HEK293 (cell line): ENCODE measurements around the gene WDR45B.

Experiments used
- CTCF ChIA-PET: fragments of 350-600 bp; formaldehyde crosslinking; extraction: SDS; loops from one replicate; lab custom pipeline; 2021; ENCODE audit warnings: antibody characterized with exemption; lab: Yijun Ruan, JAX
- POLR2A ChIA-PET: fragments of 300-600 bp; formaldehyde crosslinking; extraction: SDS; loops from one replicate; lab custom pipeline; 2020; ENCODE audit warnings: antibody characterized with exemption, inconsistent platforms; lab: Yijun Ruan, JAX
- H3K27ac ChIP-seq: fragments of 200-500 bp; sonication (Bioruptor generic); 2 replicates; pipeline ENCODE4 v1.5.1; 2014; ENCODE audit warnings: low read depth, low read length, control low read depth, inconsistent platforms; ENCODE audit errors: extremely low read depth
- H3K36me3 ChIP-seq, 2 experiments: fragments of 200-500 bp in 1 of 2; sonication (Bioruptor generic) in 1 of 2; 1 replicate in 1 of 2; 2 replicates in 1 of 2; pipeline ENCODE4 v1.5.1; 2014 to 2017; ENCODE audit warnings: inconsistent platforms in 2 of 2, low read length in 2 of 2; ENCODE audit not compliant: control insufficient read depth in 2 of 2, insufficient read depth in 1 of 2
- H3K4me1 ChIP-seq: fragments of 200-500 bp; sonication (Bioruptor generic); 2 replicates; pipeline ENCODE4 v1.5.1; 2014; ENCODE audit warnings: mild to moderate bottlenecking, low read length, inconsistent platforms; ENCODE audit not compliant: control insufficient read depth, insufficient read depth
- H3K4me3 ChIP-seq: 2 replicates; pipeline ENCODE4 v1.5.1; 2011; ENCODE audit warnings: low read depth, mild to moderate bottlenecking, control low read depth, low read length, moderate library complexity
- H3K9me3 ChIP-seq: fragments of 200-500 bp; sonication (Bioruptor generic); 2 replicates; pipeline ENCODE4 v1.5.1; 2014; ENCODE audit warnings: low read depth, low read length, inconsistent platforms; ENCODE audit not compliant: control insufficient read depth, insufficient read depth
- KLF7 ChIP-seq: fragments of 450-650 bp; formaldehyde crosslinking; IDR thresholded peaks from 2 replicates; pipeline ENCODE4 v1.5.1; 2016; ENCODE audit warnings: missing biosample characterization, missing genetic modification characterization, borderline replicate concordance
- MEIS1 ChIP-seq: sonication (generic); formaldehyde crosslinking; IDR thresholded peaks from 2 replicates; pipeline ENCODE4 v1.8.1; 2022; ENCODE audit warnings: missing genetic modification reagents, mild to moderate bottlenecking, borderline replicate concordance
- SCRT2 ChIP-seq: fragments of 450-650 bp; formaldehyde crosslinking; IDR thresholded peaks from 2 replicates; pipeline ENCODE4 v1.5.1; 2016; ENCODE audit warnings: missing biosample characterization, missing genetic modification characterization
- SP7 ChIP-seq: fragments of 450-650 bp; formaldehyde crosslinking; IDR thresholded peaks from 2 replicates; pipeline ENCODE4 v1.5.1; 2016; ENCODE audit warnings: missing biosample characterization, missing genetic modification characterization
- TCF7L2 ChIP-seq: IDR thresholded peaks from 2 replicates; pipeline ENCODE4 v1.6.1; 2011; ENCODE audit warnings: low read depth, mild to moderate bottlenecking, inconsistent platforms, low read length, moderate library complexity, borderline replicate concordance
- ZNF138 ChIP-seq: fragments of 450-650 bp; formaldehyde crosslinking; IDR thresholded peaks from 2 replicates; pipeline ENCODE4 v1.5.1; 2016; ENCODE audit warnings: missing biosample characterization, missing genetic modification characterization, borderline replicate concordance
- ZNF155 ChIP-seq: fragments of 450-650 bp; formaldehyde crosslinking; IDR thresholded peaks from 2 replicates; pipeline ENCODE4 v1.5.1; 2016; ENCODE audit warnings: missing biosample characterization, missing genetic modification characterization
- ZNF404 ChIP-seq: fragments of 450-650 bp; formaldehyde crosslinking; IDR thresholded peaks from 2 replicates; pipeline ENCODE4 v1.5.1; 2017; ENCODE audit warnings: missing biosample characterization, missing genetic modification characterization
- ZNF549 ChIP-seq: fragments of 450-650 bp; IDR thresholded peaks from 2 replicates; pipeline ENCODE4 v1.5.1; 2018; ENCODE audit warnings: missing biosample characterization, missing genetic modification characterization, mild to moderate bottlenecking, inconsistent platforms, moderate library complexity
- ZNF621 ChIP-seq: fragments of 450-650 bp; formaldehyde crosslinking; IDR thresholded peaks from 2 replicates; pipeline ENCODE4 v1.5.1; 2017; ENCODE audit warnings: missing biosample characterization, missing genetic modification characterization
- ZNF664 ChIP-seq: fragments of 450-650 bp; formaldehyde crosslinking; IDR thresholded peaks from 2 replicates; pipeline ENCODE4 v1.5.1; 2016; ENCODE audit warnings: missing biosample characterization, missing genetic modification characterization
- ZNF677 ChIP-seq: fragments of 450-650 bp; IDR thresholded peaks from 2 replicates; pipeline ENCODE4 v1.5.0; 2018; ENCODE audit warnings: missing biosample characterization, mild to moderate bottlenecking, missing genetic modification characterization, moderate library complexity
- ZNF76 ChIP-seq: fragments of 450-650 bp; formaldehyde crosslinking; IDR thresholded peaks from 2 replicates; pipeline ENCODE4; 2016; ENCODE audit warnings: low read depth, missing biosample characterization, missing genetic modification characterization, borderline replicate concordance
- ZNF768 ChIP-seq: fragments of 450-650 bp; formaldehyde crosslinking; IDR thresholded peaks from 2 replicates; pipeline ENCODE4 v1.5.1; 2018; ENCODE audit warnings: missing biosample characterization, mild to moderate bottlenecking, missing genetic modification characterization
- ZNF791 ChIP-seq: fragments of 450-650 bp; formaldehyde crosslinking; IDR thresholded peaks from 2 replicates; pipeline ENCODE4 v1.5.1; 2016; ENCODE audit warnings: missing biosample characterization, missing genetic modification characterization
- TF ChIP-seq, protein P1 (sequence below): fragments of 450-650 bp; formaldehyde crosslinking; IDR thresholded peaks from 2 replicates; pipeline ENCODE4 v1.5.1; 2016; ENCODE audit warnings: missing biosample characterization, missing genetic modification characterization
- TF ChIP-seq, protein P2 (sequence below): fragments of 450-650 bp; formaldehyde crosslinking; optimal IDR thresholded peaks from 2 replicates; pipeline ENCODE3; 2016; ENCODE audit warnings: missing biosample characterization, mild to moderate bottlenecking, missing genetic modification characterization
- TF ChIP-seq, protein P3 (sequence below): fragments of 450-650 bp; formaldehyde crosslinking; IDR thresholded peaks from 2 replicates; pipeline ENCODE4 v1.5.1; 2017; ENCODE audit warnings: missing biosample characterization, missing genetic modification characterization

Gene WDR45B

DNA sequence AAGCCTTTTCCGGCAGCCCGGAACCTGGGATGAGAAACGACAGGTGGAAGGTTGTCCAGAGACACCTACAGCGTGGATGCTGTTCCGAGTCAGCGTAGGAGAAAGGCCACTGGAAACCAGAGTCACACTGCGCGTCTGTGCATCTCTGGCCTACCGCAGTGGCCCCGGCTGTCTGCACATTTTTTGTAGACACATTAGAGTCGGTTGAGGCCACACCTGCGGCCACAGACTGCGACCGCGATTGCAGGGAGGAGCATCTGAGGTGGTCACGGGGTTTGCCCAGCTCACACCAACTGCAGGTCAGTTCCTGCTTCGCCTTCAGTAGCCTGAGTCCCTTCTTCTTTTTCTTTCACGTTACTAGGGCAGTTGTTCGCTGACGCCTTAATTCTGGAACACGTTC lies 52.4 kb downstream of the WDR45B start:
- no peak for TF ChIP-seq ZNF677 (tag by site-specific recombination)
- peak; percentile 46 for TF ChIP-seq SCRT2
- no peak for TF ChIP-seq ZNF664 (tag by site-specific recombination)
- TF ChIP-seq ZNF155 (tag by site-specific recombination) = no peak
- Histone ChIP-seq H3K27ac (no peak overlapping the region), H3K36me3 (peaks cover 18 to 86% of the 10 kb centered on the region in 2 experiments; a peak in 2 of 3 replicates), H3K9me3 (no peaks in the 10 kb centered on the region), H3K4me1 (peaks cover 4% of the 10 kb centered on the region), H3K4me3 (no peak overlapping the region)
- POLR2A ChIA-PET = no interaction called here
- CTCF ChIA-PET = no interaction called here

DNA sequence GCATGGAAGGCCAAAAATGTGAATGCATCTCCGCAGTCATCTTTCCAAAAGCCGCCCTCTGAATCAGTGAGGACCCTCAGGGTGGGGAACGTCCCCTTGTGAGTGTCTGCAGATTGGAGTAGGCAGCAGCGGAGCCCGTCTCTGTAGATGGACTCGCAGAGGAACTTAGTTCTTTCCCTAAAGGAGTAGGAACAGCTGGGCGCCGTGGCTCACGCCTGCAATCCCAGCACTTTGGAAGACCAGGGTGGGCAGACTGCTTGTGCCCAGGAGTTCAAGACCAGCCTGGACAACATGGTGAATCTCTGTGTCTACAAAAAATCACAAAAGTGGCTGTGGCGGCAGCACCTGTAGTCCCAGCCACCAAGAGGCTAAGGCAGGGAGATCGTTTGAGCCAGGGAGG lies 53.7 kb downstream of the WDR45B start:
- Histone ChIP-seq H3K36me3 (peaks cover 22 to 86% of the 10 kb centered on the region in 2 experiments; a peak in 2 of 3 replicates), H3K4me1 (peaks cover 4% of the 10 kb centered on the region), H3K4me3 (no peak overlapping the region), H3K27ac (no peak overlapping the region), H3K9me3 (no peaks in the 10 kb centered on the region)
- ChIA-PET CTCF (no interaction called here), POLR2A (no interaction called here)
- TF ChIP-seq ZNF76 (tag by site-specific recombination) = no peak
- TF ChIP-seq MEIS1 (CRISPR knock-in tag) = no peak
- no peak for TF ChIP-seq ZNF621
- TF ChIP-seq, protein P1, sequence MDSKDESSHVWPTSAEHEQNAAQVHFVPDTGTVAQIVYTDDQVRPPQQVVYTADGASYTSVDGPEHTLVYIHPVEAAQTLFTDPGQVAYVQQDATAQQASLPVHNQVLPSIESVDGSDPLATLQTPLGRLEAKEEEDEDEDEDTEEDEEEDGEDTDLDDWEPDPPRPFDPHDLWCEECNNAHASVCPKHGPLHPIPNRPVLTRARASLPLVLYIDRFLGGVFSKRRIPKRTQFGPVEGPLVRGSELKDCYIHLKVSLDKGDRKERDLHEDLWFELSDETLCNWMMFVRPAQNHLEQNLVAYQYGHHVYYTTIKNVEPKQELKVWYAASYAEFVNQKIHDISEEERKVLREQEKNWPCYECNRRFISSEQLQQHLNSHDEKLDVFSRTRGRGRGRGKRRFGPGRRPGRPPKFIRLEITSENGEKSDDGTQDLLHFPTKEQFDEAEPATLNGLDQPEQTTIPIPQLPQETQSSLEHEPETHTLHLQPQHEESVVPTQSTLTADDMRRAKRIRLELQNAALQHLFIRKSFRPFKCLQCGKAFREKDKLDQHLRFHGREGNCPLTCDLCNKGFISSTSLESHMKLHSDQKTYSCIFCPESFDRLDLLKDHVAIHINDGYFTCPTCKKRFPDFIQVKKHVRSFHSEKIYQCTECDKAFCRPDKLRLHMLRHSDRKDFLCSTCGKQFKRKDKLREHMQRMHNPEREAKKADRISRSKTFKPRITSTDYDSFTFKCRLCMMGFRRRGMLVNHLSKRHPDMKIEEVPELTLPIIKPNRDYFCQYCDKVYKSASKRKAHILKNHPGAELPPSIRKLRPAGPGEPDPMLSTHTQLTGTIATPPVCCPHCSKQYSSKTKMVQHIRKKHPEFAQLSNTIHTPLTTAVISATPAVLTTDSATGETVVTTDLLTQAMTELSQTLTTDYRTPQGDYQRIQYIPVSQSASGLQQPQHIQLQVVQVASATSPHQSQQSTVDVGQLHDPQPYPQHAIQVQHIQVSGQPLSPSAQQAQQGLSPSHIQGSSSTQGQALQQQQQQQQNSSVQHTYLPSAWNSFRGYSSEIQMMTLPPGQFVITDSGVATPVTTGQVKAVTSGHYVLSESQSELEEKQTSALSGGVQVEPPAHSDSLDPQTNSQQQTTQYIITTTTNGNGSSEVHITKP (tag by site-specific recombination) = no peak
- no peak for TF ChIP-seq SCRT2
- TF ChIP-seq SP7 (tag by site-specific recombination) = no peak
- no peak for TF ChIP-seq ZNF549 (tag by site-specific recombination)
- TF ChIP-seq ZNF404 = no peak

DNA sequence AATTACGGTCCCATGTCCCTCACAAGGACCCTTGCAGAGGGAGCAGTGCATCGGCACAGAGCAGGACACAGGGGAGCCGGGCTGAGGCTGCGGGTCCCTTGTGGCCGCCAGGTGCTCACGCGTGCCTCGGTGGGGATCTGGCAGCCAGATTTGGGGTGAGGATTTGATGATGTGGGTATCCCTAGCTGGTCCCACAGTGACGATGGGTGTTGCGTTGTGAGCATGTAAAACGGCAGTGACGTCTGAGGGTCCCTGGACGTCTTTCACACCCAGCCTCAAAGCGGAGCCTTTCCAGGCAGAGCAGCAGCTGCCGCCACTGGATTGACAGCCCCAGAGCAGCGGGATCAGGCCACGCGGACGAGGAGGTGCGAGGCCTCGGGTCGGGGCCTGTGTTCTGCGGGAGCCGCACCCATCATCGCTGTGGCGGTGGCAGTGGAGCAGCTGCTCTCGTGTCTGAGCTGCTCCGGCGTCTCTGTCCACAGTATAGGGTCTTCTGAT lies 54.6 kb downstream of the WDR45B start:
- POLR2A ChIA-PET = no interaction called here
- Histone ChIP-seq H3K4me3 (peak overlapping the region; percentile 44), H3K36me3 (peaks cover 22 to 82% of the 10 kb centered on the region in 2 experiments; a peak in 2 of 3 replicates), H3K27ac (peak overlapping the region; percentile 73), H3K4me1 (peaks cover 4% of the 10 kb centered on the region), H3K9me3 (no peaks in the 10 kb centered on the region)
- no peak for TF ChIP-seq ZNF768 (tag by site-specific recombination)
- TF ChIP-seq, protein P2, sequence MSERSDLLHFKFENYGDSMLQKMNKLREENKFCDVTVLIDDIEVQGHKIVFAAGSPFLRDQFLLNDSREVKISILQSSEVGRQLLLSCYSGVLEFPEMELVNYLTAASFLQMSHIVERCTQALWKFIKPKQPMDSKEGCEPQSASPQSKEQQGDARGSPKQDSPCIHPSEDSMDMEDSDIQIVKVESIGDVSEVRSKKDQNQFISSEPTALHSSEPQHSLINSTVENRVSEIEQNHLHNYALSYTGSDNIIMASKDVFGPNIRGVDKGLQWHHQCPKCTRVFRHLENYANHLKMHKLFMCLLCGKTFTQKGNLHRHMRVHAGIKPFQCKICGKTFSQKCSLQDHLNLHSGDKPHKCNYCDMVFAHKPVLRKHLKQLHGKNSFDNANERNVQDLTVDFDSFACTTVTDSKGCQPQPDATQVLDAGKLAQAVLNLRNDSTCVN (tag by site-specific recombination) = peak; percentile 2
- no peak for TF ChIP-seq ZNF138 (tag by site-specific recombination)
- no peak for TF ChIP-seq KLF7 (tag by site-specific recombination)
- TF ChIP-seq ZNF791 (tag by site-specific recombination) = no peak
- TF ChIP-seq TCF7L2 = no peak
- TF ChIP-seq, protein P3, sequence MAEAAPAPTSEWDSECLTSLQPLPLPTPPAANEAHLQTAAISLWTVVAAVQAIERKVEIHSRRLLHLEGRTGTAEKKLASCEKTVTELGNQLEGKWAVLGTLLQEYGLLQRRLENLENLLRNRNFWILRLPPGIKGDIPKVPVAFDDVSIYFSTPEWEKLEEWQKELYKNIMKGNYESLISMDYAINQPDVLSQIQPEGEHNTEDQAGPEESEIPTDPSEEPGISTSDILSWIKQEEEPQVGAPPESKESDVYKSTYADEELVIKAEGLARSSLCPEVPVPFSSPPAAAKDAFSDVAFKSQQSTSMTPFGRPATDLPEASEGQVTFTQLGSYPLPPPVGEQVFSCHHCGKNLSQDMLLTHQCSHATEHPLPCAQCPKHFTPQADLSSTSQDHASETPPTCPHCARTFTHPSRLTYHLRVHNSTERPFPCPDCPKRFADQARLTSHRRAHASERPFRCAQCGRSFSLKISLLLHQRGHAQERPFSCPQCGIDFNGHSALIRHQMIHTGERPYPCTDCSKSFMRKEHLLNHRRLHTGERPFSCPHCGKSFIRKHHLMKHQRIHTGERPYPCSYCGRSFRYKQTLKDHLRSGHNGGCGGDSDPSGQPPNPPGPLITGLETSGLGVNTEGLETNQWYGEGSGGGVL (tag by site-specific recombination) = no peak
- CTCF ChIA-PET = no interaction called here
